Loucy (cell line): ENCODE measurements around the gene SFT2D3.

Experiments used
- H2AFZ ChIP-seq: fragments of 200-600 bp; sonication (generic); 2 replicates; pipeline ENCODE4 v1.6.0; 2016; ENCODE audit warnings: antibody characterized with exemption, mild to moderate bottlenecking, low read length, moderate library complexity
- H3F3A ChIP-seq: fragments of 200-600 bp; 2 replicates; pipeline ENCODE4 v1.6.0; 2016; ENCODE audit warnings: antibody characterized with exemption, low read depth, mild to moderate bottlenecking
- H3K27me3 ChIP-seq: fragments of 200-600 bp; sonication (generic); 2 replicates; pipeline ENCODE4 v1.6.1; 2014; ENCODE audit warnings: low read length, mild to moderate bottlenecking; ENCODE audit not compliant: insufficient read depth, poor library complexity, severe bottlenecking
- H3K36me3 ChIP-seq: fragments of 200-600 bp; sonication (generic); 2 replicates; pipeline ENCODE4 v1.6.1; 2016; ENCODE audit warnings: low read length; ENCODE audit not compliant: insufficient read depth
- H3K4me1 ChIP-seq: fragments of 200-600 bp; sonication (generic); 2 replicates; pipeline ENCODE4 v1.5.1; 2014; ENCODE audit warnings: low read length, mild to moderate bottlenecking; ENCODE audit not compliant: insufficient read depth, poor library complexity, severe bottlenecking
- H3K4me2 ChIP-seq: fragments of 200-600 bp; sonication (generic); 2 replicates; pipeline ENCODE4 v1.6.0; 2014; ENCODE audit warnings: antibody characterized with exemption, low read length, low read depth, mild to moderate bottlenecking; ENCODE audit not compliant: poor library complexity, severe bottlenecking
- H3K4me3 ChIP-seq: fragments of 200-600 bp; sonication (generic); 2 replicates; pipeline ENCODE4 v1.5.1; 2014; ENCODE audit warnings: low read length, mild to moderate bottlenecking, mixed read lengths; ENCODE audit not compliant: poor library complexity, severe bottlenecking
- H3K79me2 ChIP-seq: fragments of 200-600 bp; sonication (generic); 2 replicates; pipeline ENCODE4 v1.6.1; 2014; ENCODE audit warnings: low read length; ENCODE audit not compliant: insufficient read depth
- H3K9ac ChIP-seq: fragments of 200-600 bp; sonication (generic); 2 replicates; pipeline ENCODE4 v1.6.0; 2014; ENCODE audit warnings: mild to moderate bottlenecking, low read depth, low read length, moderate library complexity; ENCODE audit not compliant: poor library complexity, severe bottlenecking
- H3K9me2 ChIP-seq: fragments of 200-600 bp; sonication (generic); replicated peaks from 2 replicates; pipeline ENCODE4 v1.6.1; 2016; ENCODE audit warnings: low read depth, low read length, mixed read lengths
- H3K9me3 ChIP-seq: fragments of 200-600 bp; sonication (generic); 2 replicates; pipeline ENCODE4 v1.6.1; 2014; ENCODE audit warnings: mild to moderate bottlenecking, antibody characterized with exemption, low read length, low read depth; ENCODE audit not compliant: insufficient read depth
- H4K20me1 ChIP-seq: fragments of 200-600 bp; sonication (generic); 2 replicates; pipeline ENCODE4 v1.6.0; 2014; ENCODE audit warnings: antibody characterized with exemption, low read length, mild to moderate bottlenecking; ENCODE audit not compliant: insufficient read depth, poor library complexity, severe bottlenecking
- EZH2phosphoT487 ChIP-seq: fragments of 200-600 bp; IDR thresholded peaks from 2 replicates; pipeline ENCODE4 v1.6.1; 2018; ENCODE audit warnings: antibody characterized with exemption, mild to moderate bottlenecking, moderate library complexity, borderline replicate concordance
- TF ChIP-seq, protein P1 (sequence below): fragments of 200-600 bp; sonication (generic); conservative IDR thresholded peaks from 2 replicates; pipeline ENCODE4 v1.5.1; 2014; ENCODE audit warnings: mild to moderate bottlenecking, antibody characterized with exemption, low read length

SFT2D3 gene

DNA sequence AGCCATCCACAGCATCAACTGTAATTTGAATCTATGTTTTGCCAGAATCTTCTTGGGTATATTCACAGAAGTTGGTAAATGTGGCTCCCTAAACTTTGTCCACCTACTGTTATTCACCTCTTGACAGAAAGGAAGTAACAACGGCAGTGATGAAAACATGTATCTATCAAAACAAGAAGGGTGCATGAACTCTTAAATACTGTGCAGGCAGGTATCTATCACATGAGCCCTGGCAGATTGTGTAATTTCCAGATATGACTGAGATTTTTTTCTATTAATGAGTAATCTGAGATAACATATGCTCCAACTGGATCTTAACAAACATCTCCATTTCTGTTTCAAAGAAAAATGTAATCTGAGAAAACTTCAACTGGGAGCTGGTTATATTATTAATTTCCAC lies 36.6 kb downstream of the SFT2D3 start:
- H3F3A ChIP-seq, result no peaks in the 10 kb centered on the region
- H3K27me3 ChIP-seq, result no peaks in the 10 kb centered on the region
- H3K4me2 ChIP-seq, result no peak overlapping the region
- TF ChIP-seq, protein P1, sequence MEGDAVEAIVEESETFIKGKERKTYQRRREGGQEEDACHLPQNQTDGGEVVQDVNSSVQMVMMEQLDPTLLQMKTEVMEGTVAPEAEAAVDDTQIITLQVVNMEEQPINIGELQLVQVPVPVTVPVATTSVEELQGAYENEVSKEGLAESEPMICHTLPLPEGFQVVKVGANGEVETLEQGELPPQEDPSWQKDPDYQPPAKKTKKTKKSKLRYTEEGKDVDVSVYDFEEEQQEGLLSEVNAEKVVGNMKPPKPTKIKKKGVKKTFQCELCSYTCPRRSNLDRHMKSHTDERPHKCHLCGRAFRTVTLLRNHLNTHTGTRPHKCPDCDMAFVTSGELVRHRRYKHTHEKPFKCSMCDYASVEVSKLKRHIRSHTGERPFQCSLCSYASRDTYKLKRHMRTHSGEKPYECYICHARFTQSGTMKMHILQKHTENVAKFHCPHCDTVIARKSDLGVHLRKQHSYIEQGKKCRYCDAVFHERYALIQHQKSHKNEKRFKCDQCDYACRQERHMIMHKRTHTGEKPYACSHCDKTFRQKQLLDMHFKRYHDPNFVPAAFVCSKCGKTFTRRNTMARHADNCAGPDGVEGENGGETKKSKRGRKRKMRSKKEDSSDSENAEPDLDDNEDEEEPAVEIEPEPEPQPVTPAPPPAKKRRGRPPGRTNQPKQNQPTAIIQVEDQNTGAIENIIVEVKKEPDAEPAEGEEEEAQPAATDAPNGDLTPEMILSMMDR, result no peak
- TF ChIP-seq EZH2phosphoT487, result no peak
- no peaks in the 10 kb centered on the region for H3K9me3 ChIP-seq
- H2AFZ ChIP-seq, result no peak overlapping the region
- no peak overlapping the region for H3K4me3 ChIP-seq
- H4K20me1 ChIP-seq, result no peaks in the 10 kb centered on the region
- H3K36me3 ChIP-seq, result 0 out of 2 replicates have a peak, but pooled peaks cover 10% of the 10 kb centered on the region
- H3K9ac ChIP-seq, result no peak overlapping the region
- H3K79me2 ChIP-seq, result no peaks in the 10 kb centered on the region
- H3K9me2 ChIP-seq, result no peaks in the 10 kb centered on the region
- no peaks in the 10 kb centered on the region for H3K4me1 ChIP-seq

DNA sequence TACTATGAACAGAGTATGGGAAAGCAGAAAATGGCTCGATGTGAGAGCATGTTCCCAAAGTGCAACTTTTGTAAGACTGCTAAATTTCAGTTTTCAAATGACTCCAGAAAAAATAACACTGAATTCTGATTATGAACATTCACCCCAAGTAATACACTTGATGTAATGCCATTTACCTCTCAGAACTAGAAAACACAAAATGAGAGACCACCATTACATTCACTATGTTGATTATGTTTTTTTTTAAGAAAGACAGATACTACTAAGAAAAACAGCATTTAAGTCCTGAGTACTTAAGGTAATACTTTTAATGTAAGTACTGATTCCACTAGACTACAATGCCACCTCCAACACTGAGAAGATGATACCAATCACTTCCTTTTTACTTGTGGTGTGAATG lies 38.5 kb downstream of the SFT2D3 start:
- no peak overlapping the region for H3K4me3 ChIP-seq
- no peak overlapping the region for H3K4me2 ChIP-seq
- H4K20me1 ChIP-seq, result no peaks in the 10 kb centered on the region
- H3K9me3 ChIP-seq, result no peaks in the 10 kb centered on the region
- TF ChIP-seq, protein P1, result no peak
- TF ChIP-seq EZH2phosphoT487, result no peak
- H3K9me2 ChIP-seq, result no peaks in the 10 kb centered on the region
- H3K27me3 ChIP-seq, result no peaks in the 10 kb centered on the region
- no peaks in the 10 kb centered on the region for H3K4me1 ChIP-seq
- H3K9ac ChIP-seq, result no peak overlapping the region
- H3K79me2 ChIP-seq, result no peaks in the 10 kb centered on the region
- H3F3A ChIP-seq, result no peaks in the 10 kb centered on the region
- H2AFZ ChIP-seq, result no peak overlapping the region
- peaks cover 13% of the 10 kb centered on the region; the same call in 1 of the 2 replicates for H3K36me3 ChIP-seq

DNA sequence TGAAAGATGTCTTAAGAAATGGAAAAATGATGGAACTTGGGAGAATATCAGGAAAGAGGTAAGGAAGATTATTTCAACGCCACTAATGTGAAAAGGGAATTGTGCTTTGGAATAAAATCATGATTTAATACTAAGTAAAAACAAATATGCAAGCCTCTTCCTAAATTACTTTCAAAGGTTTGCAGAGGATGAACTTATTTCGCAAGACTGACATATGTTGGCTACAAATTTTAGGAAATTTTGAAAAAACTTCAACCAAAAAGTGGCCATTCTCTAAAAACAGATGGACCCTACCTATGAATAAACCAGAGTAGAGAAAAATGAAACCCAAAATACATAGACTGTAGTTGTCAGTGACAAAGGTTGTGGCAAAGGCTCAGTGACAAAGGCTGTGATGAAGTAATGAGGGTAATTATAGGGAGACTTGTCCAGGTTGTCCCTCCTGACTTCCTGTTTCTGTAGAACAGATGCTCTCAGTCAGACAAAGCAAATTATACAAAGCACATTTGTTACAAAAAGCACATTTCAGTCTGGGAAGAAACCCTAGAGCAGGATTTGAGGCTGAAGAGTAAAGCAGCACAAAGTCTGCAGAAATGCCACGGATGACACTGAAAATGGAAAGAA lies 39.5 kb downstream of the SFT2D3 start:
- Histone ChIP-seq H3K79me2 (no peaks in the 10 kb centered on the region), H3K9me3 (no peaks in the 10 kb centered on the region), H3F3A (no peaks in the 10 kb centered on the region), H3K27me3 (no peaks in the 10 kb centered on the region), H3K4me2 (no peak overlapping the region), H3K36me3 (peaks cover 17% of the 10 kb centered on the region; the same call in 1 of the 2 replicates), H3K9me2 (no peaks in the 10 kb centered on the region), H3K4me1 (no peaks in the 10 kb centered on the region), H3K4me3 (no peak overlapping the region), H4K20me1 (no peaks in the 10 kb centered on the region), H3K9ac (no peak overlapping the region), H2AFZ (no peak overlapping the region)
- no peak for TF ChIP-seq EZH2phosphoT487
- TF ChIP-seq, protein P1, result no peak
